K562 (cell line): Measurements from ENCODE around the gene NRXN3. TPM values are rescaled to one million over a fixed set of nuclear protein-coding genes. Genes with fewer than 3 reads are reported as not detected.

Source experiments
- ATAC-seq: fragments of 200-7000 bp; cut with Tn5 transposase; 3 replicates; pipeline ENCODE4 v1.9.1; 2020; ENCODE audit warnings: moderate library complexity
- BruUV-seq: library from RNA; stranded (reverse); fragments of 400-500 nt; replicated peaks from 2 replicates; lab custom pipeline; 2021; lab: Mats Ljungman, UMichigan
- CTCF ChIA-PET: fragments of 300-600 bp; formaldehyde crosslinking; extraction: SDS; loops from one replicate; lab custom pipeline; 2021; ENCODE audit warnings: low intra/inter-chr PET ratio; lab: Yijun Ruan, JAX
- POLR2A ChIA-PET: fragments of 300-600, 350-650 bp; sonication (Branson Sonifier 250); formaldehyde crosslinking; extraction: SDS; loops from one replicate; lab custom pipeline; 2021; ENCODE audit warnings: antibody characterized with exemption, inconsistent platforms; lab: Yijun Ruan, JAX
- DNase-seq, 4 experiments: peaks; one replicate each; pipeline versions ENCODE4 v3.0.0 to v3.0.0-alpha.2; 2011 to 2018; ENCODE audit warnings: low spot score in 3 of 4, mixed read lengths in 3 of 4; ENCODE audit errors: extremely low read depth in 1 of 4
- FAIRE-seq: peaks from 2 replicates; lab custom pipeline; 2011; peaks lifted over from hg19 to GRCh38; lab: Jason Lieb, UNC
- H2AFZ ChIP-seq: 2 replicates; pipeline ENCODE4 v1.6.0; 2011; ENCODE audit warnings: low read depth, low read length, control low read depth, inconsistent platforms
- H3K27ac ChIP-seq: fragments of 200-600 bp; 3 replicates; pipeline ENCODE4 v1.8.0; 2011; ENCODE audit warnings: low read depth, mild to moderate bottlenecking, control low read depth, inconsistent platforms, low read length, moderate library complexity, mixed read lengths; ENCODE audit errors: extremely low read depth
- H3K27me3 ChIP-seq, 2 experiments: fragments of 300-600 bp in 1 of 2; 2 replicates in 1 of 2; 3 replicates in 1 of 2; pipeline versions ENCODE4 v1.6.0 to v1.8.0; 2011; ENCODE audit warnings: inconsistent platforms in 2 of 2, low read length in 2 of 2, mild to moderate bottlenecking in 1 of 2, mixed read lengths in 1 of 2, moderate library complexity in 1 of 2; ENCODE audit not compliant: control insufficient read depth in 2 of 2, insufficient read depth in 2 of 2
- H3K36me3 ChIP-seq: fragments of 300-600 bp; 3 replicates; pipeline ENCODE4 v1.8.0; 2011; ENCODE audit warnings: mild to moderate bottlenecking, low read length, inconsistent platforms; ENCODE audit not compliant: control insufficient read depth, insufficient read depth
- H3K4me1 ChIP-seq, 2 experiments: fragments of 200-600 bp in 1 of 2; replicated peaks in 1 of 2; 2 replicates in 1 of 2; 3 replicates in 1 of 2; pipeline versions ENCODE4 v1.5.1 to v1.8.0; 2011; ENCODE audit warnings: inconsistent platforms in 2 of 2, low read length in 2 of 2, mild to moderate bottlenecking in 1 of 2, mixed read lengths in 1 of 2, moderate library complexity in 1 of 2; ENCODE audit not compliant: control insufficient read depth in 2 of 2, insufficient read depth in 2 of 2
- H3K4me2 ChIP-seq: 2 replicates; pipeline ENCODE4 v1.6.1; 2011; ENCODE audit warnings: low read length, control low read depth, inconsistent platforms, mixed read lengths; ENCODE audit not compliant: insufficient read depth
- H3K4me3 ChIP-seq: fragments of 200-600 bp; sonication (generic), shearing (Covaris generic); 2 replicates; pipeline ENCODE4 v1.5.1; 2016; ENCODE audit warnings: control low read depth, inconsistent platforms
- H3K79me2 ChIP-seq: fragments of 200-600 bp; 3 replicates; pipeline ENCODE4 v1.8.0; 2011; ENCODE audit warnings: low read length, inconsistent platforms; ENCODE audit not compliant: control insufficient read depth, insufficient read depth
- H3K9ac ChIP-seq, 2 experiments: 2 replicates each; pipeline versions ENCODE4 v1.6.0 to v1.6.1; 2011; ENCODE audit warnings: low read depth in 2 of 2, low read length in 2 of 2, control low read depth in 1 of 2, inconsistent platforms in 1 of 2, mild to moderate bottlenecking in 1 of 2, mixed read lengths in 1 of 2; ENCODE audit not compliant: insufficient read depth in 1 of 2
- H3K9me1 ChIP-seq: one replicate; pipeline ENCODE4 v1.6.0; 2011; ENCODE audit warnings: inconsistent platforms, mild to moderate bottlenecking, low read length, moderate library complexity; ENCODE audit not compliant: control insufficient read depth, insufficient read depth
- H3K9me3 ChIP-seq: replicated peaks from 2 replicates; pipeline ENCODE4 v1.5.1; 2011; ENCODE audit warnings: low read depth, low read length, inconsistent platforms; ENCODE audit not compliant: control insufficient read depth, insufficient read depth
- H4K20me1 ChIP-seq: replicated peaks from 2 replicates; pipeline ENCODE4 v1.6.1; 2011; ENCODE audit warnings: low read length, inconsistent platforms, mixed read lengths; ENCODE audit not compliant: control insufficient read depth, insufficient read depth
- FUS ChIP-seq: fragments of 200-400 bp; formaldehyde crosslinking; optimal IDR thresholded peaks from 2 replicates; pipeline ENCODE3; 2017; ENCODE audit warnings: low read depth, low read length
- RB1 ChIP-seq: fragments of 450-650 bp; IDR thresholded peaks from 2 replicates; pipeline ENCODE4 v1.6.1; 2017; ENCODE audit warnings: low read depth, mild to moderate bottlenecking
- SMC3 ChIP-seq: conservative IDR thresholded peaks from 2 replicates; pipeline ENCODE4 v1.6.1; 2011; ENCODE audit warnings: low read depth, low read length, improper control_type of control experiment; ENCODE audit not compliant: insufficient read depth
- TAF7 ChIP-seq: fragments of 450-650 bp; IDR thresholded peaks from 2 replicates; pipeline ENCODE4 v1.6.1; 2016; ENCODE audit warnings: missing genetic modification characterization, missing compliant biosample characterization
- WGBS: fragments of 100-300 bp; shearing (Covaris generic); methylation state at CpG from one replicate; pipeline ENCODE4 v1.1.6; 2016; ENCODE audit warnings: low coverage, mixed read lengths; ENCODE audit not compliant: insufficient coverage; ENCODE audit errors: missing lambda C conversion rate; 5-methylcytosine and 5-hydroxymethylcytosine counted together
- in situ Hi-C: fragments of 300-500 bp; cut with MboI; formaldehyde crosslinking; loops from 4 replicates; pipeline ENCODE4 v1.15.0; 2018; ENCODE audit warnings: inconsistent platforms, mixed read lengths
- intact Hi-C: fragments of 100-400 bp; cut with micrococcal nuclease; formaldehyde crosslinking; loops from 2 replicates; pipeline ENCODE4 v1.14.2; 2022
- polyA plus RNA-seq, 8 experiments: library from polyadenylated mRNA; depleted of rRNA in 4 of 8; stranded (reverse) in 5 of 8; unstranded in 3 of 8; fragments of >200 nt; fragmentation: Nextera tagmentation in 2 of 8; fragmentation: Illumina TruSeq in 1 of 8; extraction: Ambion mirVana in 2 of 8; extraction: Trizol in 1 of 8; gene quantifications; 2 replicates each; pipeline versions ENCODE4 v1.2.1 to v1.2.3, GENCODE V29; 2011 to 2014; ENCODE audit warnings: inconsistent platforms in 1 of 8, missing spikeins in 1 of 8
- total RNA-seq, 7 experiments: library from RNA; depleted of rRNA in 6 of 7; stranded (reverse); fragments of >200 nt in 6 of 7; fragmentation: Illumina TruSeq in 2 of 7; extraction: Trizol in 2 of 7; gene quantifications; 2 replicates each; pipeline versions ENCODE4 v1.2.1 to v1.2.3, GENCODE V29; 2011 to 2021; ENCODE audit warnings: low replicate concordance in 1 of 7

NRXN3 gene
- total and polyA plus RNA-seq, 9 of the 15 experiments (the other 6 are each of a cell fraction or from before 2014, with no cell fraction given), result 0.09 TPM; not detected in 8

DNA sequence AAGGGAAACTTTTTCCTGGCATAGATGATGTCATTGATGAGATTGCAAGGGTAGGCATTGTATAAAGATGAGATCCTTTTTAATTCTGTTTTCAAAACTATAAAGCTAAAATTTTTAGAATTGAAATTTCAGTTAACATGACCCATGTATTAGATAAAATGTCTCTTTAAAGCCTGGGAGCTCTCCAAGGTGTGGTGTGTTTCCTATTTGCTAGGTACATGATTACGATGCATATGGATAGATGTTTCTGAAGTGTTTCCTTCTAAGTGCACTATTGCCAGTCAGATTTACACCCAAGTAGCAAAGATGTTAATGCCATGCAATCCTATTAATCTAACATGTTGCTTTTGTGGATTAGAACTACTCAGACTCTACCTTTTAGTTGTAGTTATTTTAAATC, 1206.4 kb downstream of the NRXN3 start:
- Histone ChIP-seq H3K4me2 (no peak overlapping the region), H3K36me3 (no peaks in the 10 kb centered on the region), H3K4me1 (no peaks in the 10 kb centered on the region), H3K9me3 (no peaks in the 10 kb centered on the region), H3K9ac (no peak overlapping the region), H4K20me1 (no peaks in the 10 kb centered on the region), H3K27me3 (no peaks in the 10 kb centered on the region), H2AFZ (no peak overlapping the region), H3K79me2 (no peaks in the 10 kb centered on the region), H3K27ac (no peak overlapping the region), H3K4me3 (no peak overlapping the region), H3K9me1 (no peaks in the 10 kb centered on the region)
- FAIRE-seq, result no peak
- DNase-seq, result no peak
- no peak for TF ChIP-seq SMC3
- ChIA-PET POLR2A (no interaction called here), CTCF (no interaction called here)
- no TSS peak for BruUV-seq
- no peak for ATAC-seq
- WGBS, result 0% methylated on average over 1 of the region's 1 CpG
- intact Hi-C loops (no loop called here), in situ Hi-C loops (no loop called here)

GRCh38 chr14:79378020-79378419, 1207.8 kb downstream of the NRXN3 start:
- no TSS peak for BruUV-seq
- Histone ChIP-seq H3K36me3 (no peaks in the 10 kb centered on the region), H3K9me3 (no peaks in the 10 kb centered on the region)

More at GRCh38 chr14:79378020-79378419, 1207.8 kb downstream of the NRXN3 start:
- 0% methylated on average over 2 of the region's 2 CpGs for WGBS
- Histone ChIP-seq H3K27me3 (no peaks in the 10 kb centered on the region), H3K9me1 (no peaks in the 10 kb centered on the region), H4K20me1 (no peaks in the 10 kb centered on the region), H3K4me2 (no peak overlapping the region), H3K27ac (no peak overlapping the region), H3K4me1 (no peaks in the 10 kb centered on the region), H3K4me3 (no peak overlapping the region), H2AFZ (no peak overlapping the region), H3K9ac (no peak overlapping the region), H3K79me2 (no peaks in the 10 kb centered on the region)
- in situ Hi-C loops, result no loop called here
- TF ChIP-seq RB1 (no peak), FUS (no peak), TAF7 (tag) (no peak)
- CTCF ChIA-PET, result no interaction called here
- POLR2A ChIA-PET, result no interaction called here
- intact Hi-C loops, result no loop called here
- FAIRE-seq (no peak), ATAC-seq (no peak), DNase-seq (no peak)
